GM19025 (cell line): ENCODE measurements around the gene FILIP1L.
A peak's percentile ranks its signal among the peaks of the same experiment; 100 is the strongest.

Source experiments
- ATAC-seq: cut with Tn5 transposase; IDR thresholded peaks from one replicate; pipeline ENCODE4 v1.9.1; 2021; ENCODE audit warnings: mild to moderate bottlenecking, low read depth, moderate library complexity; ENCODE audit not compliant: unreplicated experiment

FILIP1L gene

GRCh38 chr3:99833617-99834205, 280.6 kb downstream of the FILIP1L start:
- no peak for ATAC-seq

- ATAC-seq, result no peak
Observed at GRCh38 chr3:99829844-99830243, 284.5 kb downstream of the FILIP1L start.

GRCh38 chr3:99825004-99825640, 289.2 kb downstream of the FILIP1L start:
- no peak for ATAC-seq

GRCh38 chr3:99823723-99824711, 290.3 kb downstream of the FILIP1L start:
- ATAC-seq, result no peak

GRCh38 chr3:99818818-99819217, 295.5 kb downstream of the FILIP1L start:
- no peak for ATAC-seq

- peak; percentile 99 for ATAC-seq
Observed at GRCh38 chr3:99817437-99818240, 296.7 kb downstream of the FILIP1L start, which contains the start of gene CMSS1. Gene CMSS1 (plus strand): TSS chr3:99817862.

GRCh38 chr3:99817047-99817436, 297.3 kb downstream of the FILIP1L start:
- ATAC-seq, result no peak

GRCh38 chr3:99810403-99810802, 303.9 kb downstream of the FILIP1L start:
- ATAC-seq, result no peak

GRCh38 chr3:99809565-99809964, 304.7 kb downstream of the FILIP1L start:
- no peak for ATAC-seq

- ATAC-seq, result no peak
Observed at GRCh38 chr3:99808163-99808794, 306.0 kb downstream of the FILIP1L start.

GRCh38 chr3:99805160-99805559, 309.1 kb downstream of the FILIP1L start:
- no peak for ATAC-seq

- no peak for ATAC-seq
Observed at GRCh38 chr3:99803297-99803696, 311.0 kb downstream of the FILIP1L start.

- no peak for ATAC-seq
Observed at GRCh38 chr3:99799422-99799821, 314.9 kb downstream of the FILIP1L start.

GRCh38 chr3:99795573-99795972, 318.7 kb downstream of the FILIP1L start:
- ATAC-seq, result no peak

GRCh38 chr3:99794485-99794884, 319.8 kb downstream of the FILIP1L start:
- ATAC-seq, result no peak

GRCh38 chr3:99789011-99789721, 325.1 kb downstream of the FILIP1L start:
- ATAC-seq, result peak; percentile 92
